ENCODE measurements around the gene FOXL1.
"Not testable (repeated sequence)": the region's sequence is repeated elsewhere in the genome, so short reads cannot be mapped to it uniquely, and the experiment has no call there.

DNA sequence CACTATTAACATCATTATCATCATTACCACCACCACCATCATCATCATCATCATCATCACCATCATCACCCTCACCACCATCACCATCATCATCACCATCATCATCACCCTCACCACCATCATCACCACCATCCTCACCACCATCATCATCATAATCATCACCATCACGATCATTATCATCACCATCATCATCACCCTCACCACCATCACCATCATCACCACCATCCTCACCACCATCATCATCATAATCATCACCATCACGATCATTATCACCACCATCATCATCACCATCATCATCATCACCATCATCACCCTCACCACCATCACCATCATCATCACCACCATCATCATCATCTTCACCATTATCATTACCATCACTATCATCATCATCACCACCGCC is 9.6 kb downstream of the FOXL1 start:
- not testable (repeated sequence) for TF ChIP-seq POLR2A (IDR thresholded peaks at IDR 0.05)
- TF ChIP-seq, protein P1, sequence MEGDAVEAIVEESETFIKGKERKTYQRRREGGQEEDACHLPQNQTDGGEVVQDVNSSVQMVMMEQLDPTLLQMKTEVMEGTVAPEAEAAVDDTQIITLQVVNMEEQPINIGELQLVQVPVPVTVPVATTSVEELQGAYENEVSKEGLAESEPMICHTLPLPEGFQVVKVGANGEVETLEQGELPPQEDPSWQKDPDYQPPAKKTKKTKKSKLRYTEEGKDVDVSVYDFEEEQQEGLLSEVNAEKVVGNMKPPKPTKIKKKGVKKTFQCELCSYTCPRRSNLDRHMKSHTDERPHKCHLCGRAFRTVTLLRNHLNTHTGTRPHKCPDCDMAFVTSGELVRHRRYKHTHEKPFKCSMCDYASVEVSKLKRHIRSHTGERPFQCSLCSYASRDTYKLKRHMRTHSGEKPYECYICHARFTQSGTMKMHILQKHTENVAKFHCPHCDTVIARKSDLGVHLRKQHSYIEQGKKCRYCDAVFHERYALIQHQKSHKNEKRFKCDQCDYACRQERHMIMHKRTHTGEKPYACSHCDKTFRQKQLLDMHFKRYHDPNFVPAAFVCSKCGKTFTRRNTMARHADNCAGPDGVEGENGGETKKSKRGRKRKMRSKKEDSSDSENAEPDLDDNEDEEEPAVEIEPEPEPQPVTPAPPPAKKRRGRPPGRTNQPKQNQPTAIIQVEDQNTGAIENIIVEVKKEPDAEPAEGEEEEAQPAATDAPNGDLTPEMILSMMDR (IDR thresholded peaks at IDR 0.05): not testable (repeated sequence)
